H9 (cell line): Measurements from ENCODE around the gene VAPA. TPM values are rescaled to one million over a fixed set of nuclear protein-coding genes. Genes with fewer than 3 reads are reported as not detected.

Source experiments
- DNase-seq: peaks from one replicate; pipeline ENCODE4 v3.0.0-alpha.2; 2017
- H2AFZ ChIP-seq: one replicate; pipeline ENCODE4 v1.6.1; 2013; ENCODE audit warnings: mild to moderate bottlenecking, low read length, control low read depth, moderate library complexity
- H2AK5ac ChIP-seq: 2 replicates; pipeline ENCODE4 v1.6.1; 2013; ENCODE audit warnings: low read length, control low read depth, mixed read lengths; ENCODE audit not compliant: insufficient read length
- H2BK120ac ChIP-seq: one replicate; pipeline ENCODE4 v1.6.1; 2013; ENCODE audit warnings: low read depth, mild to moderate bottlenecking, low read length, control low read depth, inconsistent platforms; ENCODE audit not compliant: poor library complexity, severe bottlenecking
- H2BK12ac ChIP-seq: 2 replicates; pipeline ENCODE4 v1.6.1; 2013; ENCODE audit warnings: low read length, control low read depth, mixed read lengths, low read depth; ENCODE audit not compliant: insufficient read length
- H2BK15ac ChIP-seq: 2 replicates; pipeline ENCODE4 v1.6.1; 2013; ENCODE audit warnings: low read depth, low read length, control low read depth
- H2BK20ac ChIP-seq: one replicate; pipeline ENCODE4 v1.6.1; 2013; ENCODE audit warnings: low read depth, mild to moderate bottlenecking, low read length, control low read depth, inconsistent platforms; ENCODE audit not compliant: poor library complexity, severe bottlenecking
- H2BK5ac ChIP-seq: 2 replicates; pipeline ENCODE4 v1.6.1; 2013; ENCODE audit warnings: low read length, control low read depth, mixed read lengths; ENCODE audit not compliant: insufficient read length
- H3K14ac ChIP-seq: 2 replicates; pipeline ENCODE4 v1.6.1; 2013; ENCODE audit warnings: low read length, control low read depth; ENCODE audit not compliant: insufficient read depth
- H3K18ac ChIP-seq: 2 replicates; pipeline ENCODE4 v1.6.1; 2013; ENCODE audit warnings: low read depth, mild to moderate bottlenecking, mixed read lengths, low read length, control low read depth; ENCODE audit not compliant: insufficient read length
- H3K23ac ChIP-seq: 2 replicates; pipeline ENCODE4 v1.6.1; 2013; ENCODE audit warnings: low read length, control low read depth, mixed read lengths, low read depth; ENCODE audit not compliant: insufficient read length
- H3K23me2 ChIP-seq: 2 replicates; pipeline ENCODE4 v1.6.1; 2013; ENCODE audit warnings: low read depth, mild to moderate bottlenecking, mixed read lengths, low read length, control low read depth; ENCODE audit not compliant: insufficient read length, poor library complexity, severe bottlenecking
- H3K27ac ChIP-seq: 2 replicates; pipeline ENCODE4 v1.5.1; 2013; ENCODE audit warnings: low read length, control low read depth, mixed read lengths, low read depth; ENCODE audit not compliant: insufficient read length
- H3K27me3 ChIP-seq: 2 replicates; pipeline ENCODE4 v1.6.1; 2013; ENCODE audit warnings: low read length, control low read depth, inconsistent platforms; ENCODE audit not compliant: insufficient read depth
- H3K4ac ChIP-seq: 2 replicates; pipeline ENCODE4 v1.6.1; 2013; ENCODE audit warnings: low read depth, mild to moderate bottlenecking, control low read depth, inconsistent platforms, low read length, moderate library complexity
- H3K4me1 ChIP-seq: 2 replicates; pipeline ENCODE4 v1.6.1; 2013; ENCODE audit warnings: low read length, control low read depth, inconsistent platforms; ENCODE audit not compliant: insufficient read depth
- H3K4me2 ChIP-seq: 2 replicates; pipeline ENCODE4 v1.6.1; 2013; ENCODE audit warnings: low read length, control low read depth, mixed read lengths; ENCODE audit not compliant: insufficient read length, insufficient read depth
- H3K56ac ChIP-seq: 2 replicates; pipeline ENCODE4 v1.6.1; 2013; ENCODE audit warnings: low read depth, mild to moderate bottlenecking, mixed read lengths, low read length, control low read depth; ENCODE audit not compliant: insufficient read length
- H3K79me1 ChIP-seq: 2 replicates; pipeline ENCODE4 v1.6.1; 2013; ENCODE audit warnings: low read depth, mild to moderate bottlenecking, moderate library complexity, low read length, control low read depth, inconsistent platforms; ENCODE audit not compliant: insufficient read depth, poor library complexity, severe bottlenecking
- H3K79me2 ChIP-seq: 2 replicates; pipeline ENCODE4 v1.6.1; 2013; ENCODE audit warnings: low read length, control low read depth, inconsistent platforms; ENCODE audit not compliant: insufficient read depth
- H3K9ac ChIP-seq: 2 replicates; pipeline ENCODE4 v1.6.1; 2013; ENCODE audit warnings: low read length, control low read depth, mixed read lengths; ENCODE audit not compliant: insufficient read length; ENCODE audit errors: extremely low read depth
- H3K9me3 ChIP-seq: one replicate; pipeline ENCODE4 v1.6.1; 2013; ENCODE audit warnings: low read depth, low read length, inconsistent platforms; ENCODE audit not compliant: control insufficient read depth
- H3T11ph ChIP-seq: one replicate; pipeline ENCODE4 v1.6.1; 2013; ENCODE audit warnings: mild to moderate bottlenecking, low read length, control low read depth, inconsistent platforms
- H4K20me1 ChIP-seq: one replicate; pipeline ENCODE4 v1.6.1; 2013; ENCODE audit not compliant: control insufficient read depth, insufficient read length, insufficient read depth
- H4K5ac ChIP-seq: 2 replicates; pipeline ENCODE4 v1.6.1; 2013; ENCODE audit warnings: low read depth, mild to moderate bottlenecking, mixed read lengths, low read length, control low read depth; ENCODE audit not compliant: insufficient read length
- H4K8ac ChIP-seq: replicated peaks from 2 replicates; pipeline ENCODE4 v1.6.1; 2013; ENCODE audit warnings: low read length, control low read depth, mixed read lengths, low read depth; ENCODE audit not compliant: insufficient read length
- H4K91ac ChIP-seq: 2 replicates; pipeline ENCODE4 v1.6.1; 2013; ENCODE audit warnings: low read depth, mild to moderate bottlenecking, moderate library complexity, mixed read lengths, low read length, control low read depth; ENCODE audit not compliant: insufficient read length
- H3K27ac Mint-ChIP-seq, 3 experiments: 2 replicates in 2 of 3; 3 replicates in 1 of 3; pipeline ENCODE4 v1.8.0; 2020 to 2021; ENCODE audit warnings: mixed read lengths in 3 of 3, mild to moderate bottlenecking in 1 of 3, moderate library complexity in 1 of 3
- H3K27me3 Mint-ChIP-seq: 2 replicates; pipeline ENCODE4 v1.8.0; 2021; ENCODE audit warnings: low read depth, mild to moderate bottlenecking, moderate library complexity, mixed read lengths
- H3K36me3 Mint-ChIP-seq, 3 experiments: 2 replicates in 2 of 3; 3 replicates in 1 of 3; pipeline ENCODE4 v1.8.0; 2020 to 2021; ENCODE audit warnings: low read depth in 3 of 3, mixed read lengths in 3 of 3; ENCODE audit not compliant: insufficient read depth in 1 of 3
- H3K4me1 Mint-ChIP-seq, 2 experiments: 2 replicates each; pipeline ENCODE4 v1.8.0; 2020; ENCODE audit warnings: mixed read lengths in 2 of 2
- H3K4me3 Mint-ChIP-seq, 2 experiments: 2 replicates in 1 of 2; 3 replicates in 1 of 2; pipeline ENCODE4 v1.8.0; 2020 to 2021; ENCODE audit warnings: mild to moderate bottlenecking in 2 of 2, mixed read lengths in 2 of 2, moderate library complexity in 1 of 2
- H3K9me3 Mint-ChIP-seq, 2 experiments: 2 replicates in 1 of 2; 3 replicates in 1 of 2; pipeline ENCODE4 v1.8.0; 2020; ENCODE audit warnings: mild to moderate bottlenecking in 2 of 2, mixed read lengths in 2 of 2, moderate library complexity in 1 of 2
- WGBS: extraction: QIAGEN DNeasy Blood & Tissue Kit; methylation state at CpG from one replicate; pipeline ENCODE4 v1.1.7; 2013; ENCODE audit warnings: missing lambda C conversion rate, low lambda C conversion rate, mixed read lengths; ENCODE audit not compliant: insufficient read length; ENCODE audit errors: extremely low coverage; 5-methylcytosine and 5-hydroxymethylcytosine counted together
- total RNA-seq: library from RNA; stranded (reverse); gene quantifications from 2 replicates; pipeline ENCODE4 v1.2.1, GENCODE V29; 2021
- TF ChIP-seq, protein P1 (sequence below): fragments of 200-600 bp; sonication (generic); conservative IDR thresholded peaks from 3 replicates; pipeline ENCODE4 v1.8.0; 2021; ENCODE audit warnings: antibody characterized with exemption, mild to moderate bottlenecking

VAPA gene
- total RNA-seq, 1 experiment from 2014 or later = 141 TPM

DNA sequence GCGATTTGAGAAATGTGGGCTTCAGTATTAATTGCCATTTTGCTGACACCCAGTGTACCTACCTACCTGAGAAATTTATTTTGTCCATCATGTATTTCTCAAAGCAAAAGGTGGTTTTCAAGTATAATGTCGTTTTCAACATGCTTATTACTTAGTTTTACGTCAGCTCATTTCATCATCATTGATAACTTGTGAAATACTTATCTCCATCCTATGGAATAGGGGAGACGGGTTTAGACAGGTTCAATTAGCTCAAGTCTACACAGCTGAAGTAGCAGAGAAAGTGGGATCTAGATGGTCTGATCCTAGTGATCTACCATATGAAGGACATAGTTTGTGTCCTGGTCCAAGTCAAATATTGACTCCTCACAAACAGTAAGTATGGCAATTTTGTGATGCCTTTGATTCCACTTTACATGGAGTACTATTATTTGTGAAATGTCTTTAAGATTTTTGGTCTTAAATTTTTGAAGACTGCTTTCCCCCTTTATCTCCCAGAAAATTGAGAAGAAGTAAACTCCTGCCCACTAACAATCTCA, 45.1 kb downstream of the VAPA start:
- H3K9ac ChIP-seq = no peak overlapping the region
- no peak overlapping the region for H3T11ph ChIP-seq
- peaks cover 2% of the 10 kb centered on the region; the same call in 1 of the 2 replicates for H3K4me1 ChIP-seq
- no peaks in the 10 kb centered on the region for H3K79me2 ChIP-seq
- Mint-ChIP-seq H3K4me3 (no peak overlapping the region), H3K27me3 (no peaks in the 10 kb centered on the region), H3K4me1 (peaks cover 7 to 19% of the 10 kb centered on the region in 2 experiments), H3K9me3 (no peaks in the 10 kb centered on the region), H3K36me3 (peaks cover 1 to 7% (median 6%) of the 10 kb centered on the region in 3 experiments; a peak in 5 of 7 replicates), H3K27ac (no peak overlapping the region; a peak in 1 of 7 replicates)
- H3K4ac ChIP-seq = no peak overlapping the region
- no peak overlapping the region for H3K56ac ChIP-seq
- H3K27ac ChIP-seq = no peak overlapping the region
- H3K23me2 ChIP-seq = no peaks in the 10 kb centered on the region
- H4K5ac ChIP-seq = no peak overlapping the region
- no peaks in the 10 kb centered on the region for H4K20me1 ChIP-seq
- H2BK20ac ChIP-seq = no peak overlapping the region
- H2BK120ac ChIP-seq = no peak overlapping the region
- H4K8ac ChIP-seq = no peak overlapping the region
- no peak overlapping the region for H4K91ac ChIP-seq
- H2BK12ac ChIP-seq = no peak overlapping the region
- no peak overlapping the region for H3K18ac ChIP-seq
- H2BK15ac ChIP-seq = no peak overlapping the region
- no peak overlapping the region for H2AFZ ChIP-seq
- no peak for DNase-seq
- WGBS = no CpG with 5 or more reads among the region's 4 CpGs
- H3K79me1 ChIP-seq = no peaks in the 10 kb centered on the region
- H2AK5ac ChIP-seq = no peak overlapping the region
- H3K4me2 ChIP-seq = no peak overlapping the region
- no peaks in the 10 kb centered on the region for H3K9me3 ChIP-seq
- TF ChIP-seq, protein P1, sequence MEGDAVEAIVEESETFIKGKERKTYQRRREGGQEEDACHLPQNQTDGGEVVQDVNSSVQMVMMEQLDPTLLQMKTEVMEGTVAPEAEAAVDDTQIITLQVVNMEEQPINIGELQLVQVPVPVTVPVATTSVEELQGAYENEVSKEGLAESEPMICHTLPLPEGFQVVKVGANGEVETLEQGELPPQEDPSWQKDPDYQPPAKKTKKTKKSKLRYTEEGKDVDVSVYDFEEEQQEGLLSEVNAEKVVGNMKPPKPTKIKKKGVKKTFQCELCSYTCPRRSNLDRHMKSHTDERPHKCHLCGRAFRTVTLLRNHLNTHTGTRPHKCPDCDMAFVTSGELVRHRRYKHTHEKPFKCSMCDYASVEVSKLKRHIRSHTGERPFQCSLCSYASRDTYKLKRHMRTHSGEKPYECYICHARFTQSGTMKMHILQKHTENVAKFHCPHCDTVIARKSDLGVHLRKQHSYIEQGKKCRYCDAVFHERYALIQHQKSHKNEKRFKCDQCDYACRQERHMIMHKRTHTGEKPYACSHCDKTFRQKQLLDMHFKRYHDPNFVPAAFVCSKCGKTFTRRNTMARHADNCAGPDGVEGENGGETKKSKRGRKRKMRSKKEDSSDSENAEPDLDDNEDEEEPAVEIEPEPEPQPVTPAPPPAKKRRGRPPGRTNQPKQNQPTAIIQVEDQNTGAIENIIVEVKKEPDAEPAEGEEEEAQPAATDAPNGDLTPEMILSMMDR = no peak
- no peak overlapping the region for H2BK5ac ChIP-seq
- no peak overlapping the region for H3K23ac ChIP-seq
- no peaks in the 10 kb centered on the region for H3K27me3 ChIP-seq
- H3K14ac ChIP-seq = no peak overlapping the region
